Sigmoid colon (tissue), 4 donors: ENCODE measurements around the gene EIF3I.

Experiments
- CTCF ChIP-seq, 4 experiments: fragments of 450-650 bp in 3 of 4; fragments of 200-600 bp in 1 of 4; IDR thresholded peaks; one replicate each; pipeline ENCODE4 v1.5.1; 2016 to 2019; ENCODE audit warnings: antibody characterized with exemption in 4 of 4, mild to moderate bottlenecking in 3 of 4, moderate library complexity in 2 of 4
- EP300 ChIP-seq, 4 donors: sonication (generic); formaldehyde crosslinking; IDR thresholded peaks; one replicate each; pipeline ENCODE4 v1.6.1; 2017; ENCODE audit warnings: antibody characterized with exemption in 4 of 4
- POLR2A ChIP-seq, 2 donors: fragments of 450-650 bp; IDR thresholded peaks; one replicate each; pipeline ENCODE4 v1.6.1; 2016; ENCODE audit warnings: antibody characterized with exemption in 2 of 2, mild to moderate bottlenecking in 2 of 2, moderate library complexity in 2 of 2

GRCh38 chr1:32199717-32200072 is 22.5 kb upstream of the EIF3I start:
- TF ChIP-seq CTCF (IDR thresholded peaks at IDR 0.05) (no peak), POLR2A (IDR thresholded peaks at IDR 0.05) (no peak), EP300 (IDR thresholded peaks at IDR 0.05) (no peak)
